ENCODE results near the gene SLC36A4.
A peak's percentile ranks its signal among the peaks of the same experiment; 100 is the strongest.
"Not testable (repeated sequence)": the region's sequence is repeated elsewhere in the genome, so short reads cannot be mapped to it uniquely, and the experiment has no call there.

SLC36A4 gene

GRCh38 chr11:93213622-93214021, 15.8 kb upstream of the SLC36A4 start:
- DNase-seq (ENCODE audit: low spot score in 2 of 2) (no peak), ATAC-seq (ENCODE audit: low read depth) (no peak)
- no peaks in the 10 kb centered on the region for H3K4me1 Mint-ChIP-seq
- peaks cover 5% of the 10 kb centered on the region for H3K27me3 Mint-ChIP-seq
- H3K4me3 Mint-ChIP-seq, result no peak overlapping the region
- peaks cover 2% of the 10 kb centered on the region for H3K9me3 Mint-ChIP-seq
- H3K27ac Mint-ChIP-seq, result no peak overlapping the region
- peaks cover 2% of the 10 kb centered on the region for H3K36me3 Mint-ChIP-seq

GRCh38 chr11:93212094-93212493, 14.3 kb upstream of the SLC36A4 start:
- H3K27me3 Mint-ChIP-seq, result peaks cover 2% of the 10 kb centered on the region
- no peak for DNase-seq (ENCODE audit: low spot score in 2 of 2)
- H3K4me3 Mint-ChIP-seq, result no peak overlapping the region
- H3K27ac Mint-ChIP-seq, result no peak overlapping the region
- peaks cover 2% of the 10 kb centered on the region for H3K9me3 Mint-ChIP-seq
- peaks cover 2% of the 10 kb centered on the region for H3K36me3 Mint-ChIP-seq
- ATAC-seq (ENCODE audit: low read depth), result no peak
- no peaks in the 10 kb centered on the region for H3K4me1 Mint-ChIP-seq

- H3K27me3 Mint-ChIP-seq, result peaks cover 2% of the 10 kb centered on the region
- H3K9me3 Mint-ChIP-seq, result peaks cover 2% of the 10 kb centered on the region
- peaks cover 2% of the 10 kb centered on the region for H3K36me3 Mint-ChIP-seq
- H3K27ac Mint-ChIP-seq, result no peak overlapping the region
- ATAC-seq (ENCODE audit: low read depth), result no peak
- H3K4me3 Mint-ChIP-seq, result no peak overlapping the region
- DNase-seq (ENCODE audit: low spot score in 2 of 2), result no peak
- no peaks in the 10 kb centered on the region for H3K4me1 Mint-ChIP-seq
These were observed 11.7 kb upstream of the SLC36A4 start for GRCh38 chr11:93209466-93209865.

GRCh38 chr11:93208663-93209270, 11.0 kb upstream of the SLC36A4 start:
- H3K4me1 Mint-ChIP-seq, result no peaks in the 10 kb centered on the region
- H3K27ac Mint-ChIP-seq, result no peak overlapping the region
- no peak for ATAC-seq (ENCODE audit: low read depth)

GRCh38 chr11:93199616-93200015, 1.8 kb upstream of the SLC36A4 start:
- Mint-ChIP-seq H3K4me3 (no peak overlapping the region), H3K27me3 (no peaks in the 10 kb centered on the region), H3K9me3 (no peaks in the 10 kb centered on the region), H3K27ac (no peak overlapping the region), H3K4me1 (peaks cover 12% of the 10 kb centered on the region), H3K36me3 (no peaks in the 10 kb centered on the region)
- DNase-seq (ENCODE audit: low spot score in 2 of 2) (no peak), ATAC-seq (ENCODE audit: low read depth) (no peak)

More at GRCh38 chr11:93208663-93209270, 11.0 kb upstream of the SLC36A4 start:
- Mint-ChIP-seq H3K27me3 (peaks cover 2% of the 10 kb centered on the region), H3K4me3 (no peak overlapping the region), H3K9me3 (peaks cover 2% of the 10 kb centered on the region), H3K36me3 (peaks cover 2% of the 10 kb centered on the region)
- DNase-seq (ENCODE audit: low spot score in 2 of 2), result no peak

GRCh38 chr11:93198215-93198845, 539 bp upstream of the SLC36A4 start:
- ATAC-seq (ENCODE audit: low read depth) (no peak), DNase-seq (ENCODE audit: low spot score in 2 of 2) (no peak)
- peak overlapping the region; percentile 98 for H3K27ac Mint-ChIP-seq
- H3K4me1 Mint-ChIP-seq, result peaks cover 13% of the 10 kb centered on the region
- no peaks in the 10 kb centered on the region for H3K9me3 Mint-ChIP-seq
- peak overlapping the region; percentile 91 for H3K4me3 Mint-ChIP-seq
- H3K27me3 Mint-ChIP-seq, result no peaks in the 10 kb centered on the region
- no peaks in the 10 kb centered on the region for H3K36me3 Mint-ChIP-seq

GRCh38 chr11:93196816-93197379, 893 bp downstream of the SLC36A4 start:
- ATAC-seq (ENCODE audit: low read depth) (no peak), DNase-seq (ENCODE audit: low spot score in 2 of 2) (no peak)
- H3K4me1 Mint-ChIP-seq, result peaks cover 17% of the 10 kb centered on the region

GRCh38 chr11:93194673-93195291, 3.0 kb downstream of the SLC36A4 start:
- Mint-ChIP-seq H3K27me3 (no peaks in the 10 kb centered on the region), H3K9me3 (no peaks in the 10 kb centered on the region), H3K4me1 (peaks cover 17% of the 10 kb centered on the region), H3K27ac (peak overlapping the region; percentile 7), H3K4me3 (no peak overlapping the region), H3K36me3 (peaks cover 5% of the 10 kb centered on the region)
- DNase-seq (ENCODE audit: low spot score in 2 of 2) (no peak), ATAC-seq (ENCODE audit: low read depth) (no peak)

More at GRCh38 chr11:93196816-93197379, 893 bp downstream of the SLC36A4 start:
- H3K36me3 Mint-ChIP-seq, result peaks cover 3% of the 10 kb centered on the region
- H3K9me3 Mint-ChIP-seq, result no peaks in the 10 kb centered on the region
- H3K27ac Mint-ChIP-seq, result peak overlapping the region; percentile 98
- H3K4me3 Mint-ChIP-seq, result peak overlapping the region; percentile 91
- no peaks in the 10 kb centered on the region for H3K27me3 Mint-ChIP-seq

GRCh38 chr11:93193731-93194130, 4.1 kb downstream of the SLC36A4 start:
- Mint-ChIP-seq H3K4me3 (no peak overlapping the region), H3K27me3 (no peaks in the 10 kb centered on the region), H3K27ac (no peak overlapping the region), H3K36me3 (peaks cover 5% of the 10 kb centered on the region), H3K4me1 (peaks cover 17% of the 10 kb centered on the region), H3K9me3 (no peaks in the 10 kb centered on the region)
- no peak for ATAC-seq (ENCODE audit: low read depth)
- no peak for DNase-seq (ENCODE audit: low spot score in 2 of 2)

- ATAC-seq (ENCODE audit: low read depth) (no peak), DNase-seq (ENCODE audit: low spot score in 2 of 2) (no peak)
- Mint-ChIP-seq H3K27me3 (no peaks in the 10 kb centered on the region), H3K36me3 (peaks cover 14% of the 10 kb centered on the region), H3K4me3 (no peak overlapping the region), H3K9me3 (peaks cover 8% of the 10 kb centered on the region), H3K27ac (no peak overlapping the region), H3K4me1 (peaks cover 15% of the 10 kb centered on the region)
These were observed 5.6 kb downstream of the SLC36A4 start for GRCh38 chr11:93192163-93192562.

- no peak overlapping the region for H3K4me3 Mint-ChIP-seq
- no peak for ATAC-seq (ENCODE audit: low read depth)
These were observed 8.3 kb downstream of the SLC36A4 start for GRCh38 chr11:93189462-93189861.

GRCh38 chr11:93188726-93189125, 9.1 kb downstream of the SLC36A4 start:
- H3K4me3 Mint-ChIP-seq, result no peak overlapping the region
- DNase-seq (ENCODE audit: low spot score in 2 of 2) (no peak), ATAC-seq (ENCODE audit: low read depth) (no peak)
- peaks cover 10% of the 10 kb centered on the region for H3K9me3 Mint-ChIP-seq
- peaks cover 3% of the 10 kb centered on the region for H3K4me1 Mint-ChIP-seq
- H3K36me3 Mint-ChIP-seq, result peaks cover 22% of the 10 kb centered on the region
- no peaks in the 10 kb centered on the region for H3K27me3 Mint-ChIP-seq
- H3K27ac Mint-ChIP-seq, result no peak overlapping the region

More at GRCh38 chr11:93189462-93189861, 8.3 kb downstream of the SLC36A4 start:
- Mint-ChIP-seq H3K27me3 (no peaks in the 10 kb centered on the region), H3K4me1 (peaks cover 3% of the 10 kb centered on the region), H3K27ac (no peak overlapping the region), H3K36me3 (peaks cover 21% of the 10 kb centered on the region), H3K9me3 (peaks cover 10% of the 10 kb centered on the region)
- DNase-seq (ENCODE audit: low spot score in 2 of 2), result no peak

- Mint-ChIP-seq H3K27me3 (no peaks in the 10 kb centered on the region), H3K27ac (no peak overlapping the region), H3K4me1 (peaks cover 3% of the 10 kb centered on the region), H3K36me3 (peaks cover 25% of the 10 kb centered on the region), H3K4me3 (no peak overlapping the region), H3K9me3 (peaks cover 10% of the 10 kb centered on the region)
- no peak for DNase-seq (ENCODE audit: low spot score in 2 of 2)
- ATAC-seq (ENCODE audit: low read depth), result no peak
These were observed 10.5 kb downstream of the SLC36A4 start for GRCh38 chr11:93187290-93187689.

- peaks cover 36% of the 10 kb centered on the region for H3K36me3 Mint-ChIP-seq
- H3K4me3 Mint-ChIP-seq; H3K27me3 Mint-ChIP-seq; ATAC-seq (ENCODE audit: low read depth); H3K9me3 Mint-ChIP-seq; H3K4me1 Mint-ChIP-seq; H3K27ac Mint-ChIP-seq; DNase-seq (ENCODE audit: low spot score in 2 of 2): not testable (repeated sequence)
These were observed 19.9 kb downstream of the SLC36A4 start for GRCh38 chr11:93177891-93178290.
